WTC11 (cell line): Measurements from ENCODE around the gene MS4A6A.

Experiments
- CTCF ChIP-seq: fragments of 200-600 bp; IDR thresholded peaks from 2 replicates; pipeline ENCODE4 v1.8.0; 2022; ENCODE audit warnings: antibody characterized with exemption
- E2F4 ChIP-seq: sonication (generic); formaldehyde crosslinking; IDR thresholded peaks from 2 replicates; pipeline ENCODE4 v1.8.1; 2022; ENCODE audit warnings: low read depth, mild to moderate bottlenecking, moderate library complexity, missing genetic modification reagents, borderline replicate concordance
- IRF2 ChIP-seq: sonication (generic); formaldehyde crosslinking; IDR thresholded peaks from 2 replicates; pipeline ENCODE4 v1.8.0; 2022; ENCODE audit warnings: low read depth, missing genetic modification reagents, borderline replicate concordance
- SP1 ChIP-seq: sonication (generic); formaldehyde crosslinking; conservative IDR thresholded peaks from 2 replicates; pipeline ENCODE4 v1.8.1; 2022; ENCODE audit warnings: missing genetic modification reagents
- ZNF138 ChIP-seq: sonication (generic); formaldehyde crosslinking; conservative IDR thresholded peaks from 2 replicates; pipeline ENCODE4 v1.8.1; 2022; ENCODE audit warnings: mild to moderate bottlenecking, moderate library complexity, missing genetic modification reagents
- ZNF263 ChIP-seq: sonication (generic); formaldehyde crosslinking; IDR thresholded peaks from 2 replicates; pipeline ENCODE4 v1.8.1; 2022; ENCODE audit warnings: low read depth, mild to moderate bottlenecking, moderate library complexity, missing genetic modification reagents
- TF ChIP-seq, protein P1 (sequence below): sonication (generic); formaldehyde crosslinking; IDR thresholded peaks from 2 replicates; pipeline ENCODE4 v1.8.0; 2022; ENCODE audit warnings: mild to moderate bottlenecking, missing genetic modification reagents
- TF ChIP-seq, protein P2 (sequence below): sonication (generic); formaldehyde crosslinking; IDR thresholded peaks from 2 replicates; pipeline ENCODE4 v1.8.1; 2023; ENCODE audit warnings: mild to moderate bottlenecking, missing genetic modification reagents, borderline replicate concordance

DNA sequence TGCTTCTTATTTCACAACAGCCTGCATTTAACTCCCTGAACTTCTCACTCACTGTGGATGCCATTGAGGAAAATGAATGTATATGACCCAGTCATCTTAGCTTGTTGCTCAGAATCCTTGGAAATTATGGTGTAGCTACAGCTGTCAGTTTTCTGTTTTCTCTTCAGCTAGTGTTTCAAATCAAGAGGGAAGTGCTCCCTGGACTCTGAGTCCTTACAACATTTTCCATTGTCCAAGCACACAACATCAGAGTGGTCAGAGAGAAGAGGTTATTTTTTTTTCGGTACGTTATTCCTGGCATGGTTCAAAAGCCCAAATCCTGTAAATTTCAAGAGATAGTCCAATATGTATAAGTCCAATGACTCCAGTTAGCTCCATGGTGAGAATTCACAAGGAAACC lies 23.6 kb downstream of the MS4A6A start:
- no peak for TF ChIP-seq SP1 (CRISPR knock-in tag)
- TF ChIP-seq CTCF, result no peak
- TF ChIP-seq, protein P1, sequence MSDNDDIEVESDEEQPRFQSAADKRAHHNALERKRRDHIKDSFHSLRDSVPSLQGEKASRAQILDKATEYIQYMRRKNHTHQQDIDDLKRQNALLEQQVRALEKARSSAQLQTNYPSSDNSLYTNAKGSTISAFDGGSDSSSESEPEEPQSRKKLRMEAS, result no peak
- no peak for TF ChIP-seq ZNF138 (CRISPR knock-in tag)
- TF ChIP-seq, protein P2, sequence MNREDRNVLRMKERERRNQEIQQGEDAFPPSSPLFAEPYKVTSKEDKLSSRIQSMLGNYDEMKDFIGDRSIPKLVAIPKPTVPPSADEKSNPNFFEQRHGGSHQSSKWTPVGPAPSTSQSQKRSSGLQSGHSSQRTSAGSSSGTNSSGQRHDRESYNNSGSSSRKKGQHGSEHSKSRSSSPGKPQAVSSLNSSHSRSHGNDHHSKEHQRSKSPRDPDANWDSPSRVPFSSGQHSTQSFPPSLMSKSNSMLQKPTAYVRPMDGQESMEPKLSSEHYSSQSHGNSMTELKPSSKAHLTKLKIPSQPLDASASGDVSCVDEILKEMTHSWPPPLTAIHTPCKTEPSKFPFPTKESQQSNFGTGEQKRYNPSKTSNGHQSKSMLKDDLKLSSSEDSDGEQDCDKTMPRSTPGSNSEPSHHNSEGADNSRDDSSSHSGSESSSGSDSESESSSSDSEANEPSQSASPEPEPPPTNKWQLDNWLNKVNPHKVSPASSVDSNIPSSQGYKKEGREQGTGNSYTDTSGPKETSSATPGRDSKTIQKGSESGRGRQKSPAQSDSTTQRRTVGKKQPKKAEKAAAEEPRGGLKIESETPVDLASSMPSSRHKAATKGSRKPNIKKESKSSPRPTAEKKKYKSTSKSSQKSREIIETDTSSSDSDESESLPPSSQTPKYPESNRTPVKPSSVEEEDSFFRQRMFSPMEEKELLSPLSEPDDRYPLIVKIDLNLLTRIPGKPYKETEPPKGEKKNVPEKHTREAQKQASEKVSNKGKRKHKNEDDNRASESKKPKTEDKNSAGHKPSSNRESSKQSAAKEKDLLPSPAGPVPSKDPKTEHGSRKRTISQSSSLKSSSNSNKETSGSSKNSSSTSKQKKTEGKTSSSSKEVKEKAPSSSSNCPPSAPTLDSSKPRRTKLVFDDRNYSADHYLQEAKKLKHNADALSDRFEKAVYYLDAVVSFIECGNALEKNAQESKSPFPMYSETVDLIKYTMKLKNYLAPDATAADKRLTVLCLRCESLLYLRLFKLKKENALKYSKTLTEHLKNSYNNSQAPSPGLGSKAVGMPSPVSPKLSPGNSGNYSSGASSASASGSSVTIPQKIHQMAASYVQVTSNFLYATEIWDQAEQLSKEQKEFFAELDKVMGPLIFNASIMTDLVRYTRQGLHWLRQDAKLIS, result no peak
- TF ChIP-seq E2F4 (CRISPR knock-in tag), result no peak
- no peak for TF ChIP-seq ZNF263 (CRISPR knock-in tag)
- TF ChIP-seq IRF2 (CRISPR knock-in tag), result no peak
